Smooth muscle cell (in vitro differentiated cells): ENCODE results near the gene CERS6. TPM values are rescaled to one million over a fixed set of nuclear protein-coding genes. Genes with fewer than 3 reads are reported as not detected.

ENCODE experiments used
- DNase-seq: peaks from one replicate; lab custom pipeline; 2025; ENCODE audit not compliant: unreplicated experiment; lab: John Stamatoyannopoulos, UW
- H2AFZ ChIP-seq: fragments of 200-600 bp; sonication (generic); 2 replicates; pipeline ENCODE4 v1.6.0; 2016; ENCODE audit warnings: antibody characterized with exemption, low read depth, mild to moderate bottlenecking
- H3F3A ChIP-seq: fragments of 200-600 bp; sonication (generic); 2 replicates; pipeline ENCODE4 v1.6.0; 2017; ENCODE audit warnings: antibody characterized with exemption, low read depth
- H3K27ac ChIP-seq: fragments of 200-600 bp; sonication (generic); 2 replicates; pipeline ENCODE4 v1.5.1; 2016; ENCODE audit warnings: low read depth, mild to moderate bottlenecking
- H3K27me3 ChIP-seq: fragments of 200-600 bp; sonication (generic); 2 replicates; pipeline ENCODE4 v1.6.1; 2016; ENCODE audit warnings: low read depth, mild to moderate bottlenecking
- H3K36me3 ChIP-seq: fragments of 200-600 bp; sonication (generic); 2 replicates; pipeline ENCODE4 v1.5.1; 2016; ENCODE audit warnings: low read depth
- H3K4me1 ChIP-seq: fragments of 200-600 bp; sonication (generic); 2 replicates; pipeline ENCODE4 v1.5.1; 2016; ENCODE audit warnings: low read depth
- H3K4me2 ChIP-seq: fragments of 200-600 bp; sonication (generic); 2 replicates; pipeline ENCODE4 v1.6.0; 2016; ENCODE audit warnings: mild to moderate bottlenecking
- H3K4me3 ChIP-seq: fragments of 200-600 bp; sonication (generic); 2 replicates; pipeline ENCODE4 v1.5.1; 2016; ENCODE audit warnings: mild to moderate bottlenecking
- H3K79me2 ChIP-seq: fragments of 200-600 bp; sonication (generic); 2 replicates; pipeline ENCODE4 v1.6.0; 2016; ENCODE audit warnings: low read depth, mild to moderate bottlenecking
- H3K9ac ChIP-seq: fragments of 200-600 bp; sonication (generic); 2 replicates; pipeline ENCODE4 v1.6.0; 2016; ENCODE audit warnings: low read depth
- H3K9me3 ChIP-seq: fragments of 200-600 bp; sonication (generic); replicated peaks from 2 replicates; pipeline ENCODE4 v1.5.1; 2016; ENCODE audit warnings: low read depth
- H4K20me1 ChIP-seq: fragments of 200-600 bp; sonication (generic); 2 replicates; pipeline ENCODE4 v1.6.0; 2016; ENCODE audit warnings: low read depth
- WGBS: methylation state at CpG from one replicate; pipeline ENCODE4 v1.1.7; 2016; ENCODE audit warnings: low lambda C conversion rate; 5-methylcytosine and 5-hydroxymethylcytosine counted together
- polyA plus RNA-seq: library from polyadenylated mRNA; unstranded; fragments of >200 nt; fragmentation: Nextera tagmentation; extraction: Ambion mirVana; gene quantifications from 2 replicates; pipeline ENCODE4 v1.2.1, GENCODE V29; 2016
- total RNA-seq: library from RNA; depleted of rRNA; stranded (reverse); fragments of >200 nt; gene quantifications from 2 replicates; pipeline ENCODE4 v1.2.3, GENCODE V29; 2014
- TF ChIP-seq, protein P1 (sequence below): fragments of 200-600 bp; sonication (generic); IDR thresholded peaks from 2 replicates; pipeline ENCODE4 v1.5.1; 2017; ENCODE audit warnings: borderline replicate concordance, mild to moderate bottlenecking, antibody characterized with exemption; ENCODE audit not compliant: insufficient read depth, poor library complexity, severe bottlenecking

CERS6 gene
- total and polyA plus RNA-seq, 2 experiments from 2014 or later: 9.2 to 26.6 TPM

DNA sequence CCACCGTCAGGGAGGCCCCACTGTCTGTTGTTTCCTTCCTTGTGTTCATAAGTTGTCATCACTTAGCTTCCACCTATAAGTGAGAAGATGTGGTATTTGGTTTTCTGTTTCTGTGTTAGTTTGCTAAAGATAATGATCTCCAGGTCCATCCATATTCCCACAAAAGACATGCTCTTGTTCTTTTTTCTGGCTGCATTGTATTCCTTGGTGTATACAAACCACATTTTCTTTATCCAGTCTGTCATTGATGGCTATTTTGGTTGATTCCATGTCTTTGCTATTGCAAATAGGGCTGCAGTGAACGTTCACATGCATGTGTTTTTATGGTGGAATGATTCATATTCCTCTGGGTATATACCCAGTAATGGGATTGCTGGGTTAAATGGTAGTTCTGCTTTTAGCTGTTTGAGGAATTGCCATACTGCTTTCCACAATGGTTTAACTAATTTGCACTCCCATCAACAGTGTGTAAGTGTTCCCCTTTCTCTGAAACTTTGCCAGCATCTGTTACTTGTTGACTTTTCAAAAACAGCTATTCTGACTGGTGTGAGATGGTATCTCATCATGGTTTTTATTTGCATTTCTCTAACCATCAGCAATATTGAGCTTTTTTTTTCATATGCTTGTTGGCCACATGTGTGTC lies 189.7 kb downstream of the CERS6 start:
- H3K79me2 ChIP-seq: peaks cover 26% of the 10 kb centered on the region
- no peak overlapping the region for H3K27ac ChIP-seq
- no peaks in the 10 kb centered on the region for H3F3A ChIP-seq
- no peaks in the 10 kb centered on the region for H3K9me3 ChIP-seq
- no peak overlapping the region for H2AFZ ChIP-seq
- TF ChIP-seq, protein P1, sequence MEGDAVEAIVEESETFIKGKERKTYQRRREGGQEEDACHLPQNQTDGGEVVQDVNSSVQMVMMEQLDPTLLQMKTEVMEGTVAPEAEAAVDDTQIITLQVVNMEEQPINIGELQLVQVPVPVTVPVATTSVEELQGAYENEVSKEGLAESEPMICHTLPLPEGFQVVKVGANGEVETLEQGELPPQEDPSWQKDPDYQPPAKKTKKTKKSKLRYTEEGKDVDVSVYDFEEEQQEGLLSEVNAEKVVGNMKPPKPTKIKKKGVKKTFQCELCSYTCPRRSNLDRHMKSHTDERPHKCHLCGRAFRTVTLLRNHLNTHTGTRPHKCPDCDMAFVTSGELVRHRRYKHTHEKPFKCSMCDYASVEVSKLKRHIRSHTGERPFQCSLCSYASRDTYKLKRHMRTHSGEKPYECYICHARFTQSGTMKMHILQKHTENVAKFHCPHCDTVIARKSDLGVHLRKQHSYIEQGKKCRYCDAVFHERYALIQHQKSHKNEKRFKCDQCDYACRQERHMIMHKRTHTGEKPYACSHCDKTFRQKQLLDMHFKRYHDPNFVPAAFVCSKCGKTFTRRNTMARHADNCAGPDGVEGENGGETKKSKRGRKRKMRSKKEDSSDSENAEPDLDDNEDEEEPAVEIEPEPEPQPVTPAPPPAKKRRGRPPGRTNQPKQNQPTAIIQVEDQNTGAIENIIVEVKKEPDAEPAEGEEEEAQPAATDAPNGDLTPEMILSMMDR: no peak
- no peak for DNase-seq
- H3K4me2 ChIP-seq: no peak overlapping the region
- 93% methylated on average over 2 of the region's 2 CpGs for WGBS
- H3K4me3 ChIP-seq: no peak overlapping the region
- no peaks in the 10 kb centered on the region for H3K36me3 ChIP-seq
- no peaks in the 10 kb centered on the region for H3K27me3 ChIP-seq
- H3K9ac ChIP-seq: no peak overlapping the region
- peaks cover 3% of the 10 kb centered on the region for H4K20me1 ChIP-seq
- H3K4me1 ChIP-seq: peaks cover 11% of the 10 kb centered on the region

DNA sequence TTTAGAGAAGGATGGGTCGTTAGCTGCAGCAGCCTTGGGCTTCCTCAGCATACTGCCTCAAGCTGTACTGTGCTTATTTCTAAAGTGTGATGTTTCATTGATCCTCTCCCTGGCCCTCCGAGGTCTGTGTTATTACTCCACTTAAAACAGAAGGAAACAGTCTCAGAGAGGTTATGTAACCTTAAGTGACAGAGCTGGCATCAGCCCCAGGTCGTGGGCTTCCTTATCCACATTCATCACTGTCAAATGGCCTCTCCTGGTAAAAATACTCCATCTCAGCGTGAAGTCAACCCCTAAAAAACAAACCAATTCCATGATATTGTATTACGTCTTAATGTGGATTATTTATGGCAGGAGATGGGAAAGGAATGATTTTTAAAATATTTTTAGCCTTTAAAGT lies 193.0 kb downstream of the CERS6 start:
- DNase-seq: no peak
- H3F3A ChIP-seq: no peaks in the 10 kb centered on the region
- H3K79me2 ChIP-seq: peaks cover 17% of the 10 kb centered on the region
- H3K4me3 ChIP-seq: no peak overlapping the region
- no peak overlapping the region for H3K27ac ChIP-seq
- H2AFZ ChIP-seq: no peak overlapping the region
- H4K20me1 ChIP-seq: peaks cover 3% of the 10 kb centered on the region
- H3K27me3 ChIP-seq: no peaks in the 10 kb centered on the region
- 57% methylated on average over 5 of the region's 5 CpGs for WGBS
- no peaks in the 10 kb centered on the region for H3K36me3 ChIP-seq
- H3K4me2 ChIP-seq: no peak overlapping the region
- no peaks in the 10 kb centered on the region for H3K9me3 ChIP-seq
- H3K9ac ChIP-seq: no peak overlapping the region
- TF ChIP-seq, protein P1: no peak
- peaks cover 11% of the 10 kb centered on the region for H3K4me1 ChIP-seq

DNA sequence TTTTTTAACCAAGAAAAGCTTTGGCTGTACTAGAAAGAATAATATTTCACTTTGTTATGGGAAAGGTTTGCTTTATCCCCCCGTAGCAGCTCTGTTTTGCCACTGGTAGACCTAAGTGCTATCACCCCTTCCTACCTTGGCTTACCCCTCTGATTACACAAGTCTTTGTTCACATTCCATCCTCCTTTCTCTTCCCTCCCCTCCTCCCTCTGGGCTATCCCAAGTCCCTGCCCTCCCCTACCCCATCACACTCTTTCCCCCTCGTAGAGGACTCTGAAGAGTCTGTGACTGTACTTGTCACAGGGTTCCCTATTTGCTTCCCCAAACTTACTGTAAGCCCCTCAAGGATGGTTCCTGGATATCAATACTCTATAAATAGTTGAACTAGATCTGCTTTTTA lies 193.5 kb downstream of the CERS6 start:
- Histone ChIP-seq H2AFZ (no peak overlapping the region), H3F3A (no peaks in the 10 kb centered on the region), H3K9me3 (no peaks in the 10 kb centered on the region), H3K27ac (no peak overlapping the region), H3K79me2 (peaks cover 17% of the 10 kb centered on the region), H3K27me3 (no peaks in the 10 kb centered on the region), H3K4me2 (no peak overlapping the region), H3K4me3 (no peak overlapping the region), H3K36me3 (no peaks in the 10 kb centered on the region), H3K9ac (no peak overlapping the region), H3K4me1 (peaks cover 11% of the 10 kb centered on the region), H4K20me1 (peaks cover 3% of the 10 kb centered on the region)
- DNase-seq: no peak
- whole genome bisulfite sequencing: 84% methylated on average over 2 of the region's 2 CpGs
- TF ChIP-seq, protein P1: no peak

DNA sequence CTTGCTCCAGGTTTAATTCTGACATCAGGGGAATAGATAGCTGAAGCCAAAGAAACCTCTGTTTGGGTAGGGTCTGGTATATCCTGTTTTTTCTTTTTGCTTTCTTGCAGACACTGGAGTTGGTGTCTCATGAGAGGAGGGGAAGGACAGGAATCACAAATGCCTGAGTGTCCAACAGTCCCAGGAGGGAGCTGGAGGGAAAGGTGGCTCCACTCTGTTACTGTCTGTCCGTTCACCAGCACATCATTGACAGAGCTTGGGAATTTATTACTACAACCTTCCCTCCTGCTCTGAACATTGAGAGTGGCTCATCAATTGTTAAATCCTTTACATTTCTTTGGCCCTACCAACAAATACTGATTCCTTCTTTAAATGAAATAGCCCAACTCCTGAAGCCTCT lies 194.1 kb downstream of the CERS6 start:
- H3F3A ChIP-seq: no peaks in the 10 kb centered on the region
- H3K9me3 ChIP-seq: no peaks in the 10 kb centered on the region
- H3K27me3 ChIP-seq: no peaks in the 10 kb centered on the region
- H3K4me2 ChIP-seq: no peak overlapping the region
- H3K4me1 ChIP-seq: peaks cover 11% of the 10 kb centered on the region
- DNase-seq: no peak
- no peak overlapping the region for H2AFZ ChIP-seq
- WGBS: 0% methylated on average over 1 of the region's 1 CpG
- H3K4me3 ChIP-seq: no peak overlapping the region
- H3K79me2 ChIP-seq: peaks cover 17% of the 10 kb centered on the region
- H3K27ac ChIP-seq: no peak overlapping the region
- H4K20me1 ChIP-seq: peaks cover 3% of the 10 kb centered on the region
- TF ChIP-seq, protein P1: no peak
- H3K9ac ChIP-seq: no peak overlapping the region
- no peaks in the 10 kb centered on the region for H3K36me3 ChIP-seq
